Activated gamma-delta T cell (primary cell): ENCODE results near the gene FTL.
A peak's percentile ranks its signal among the peaks of the same experiment; 100 is the strongest.
"Not testable (repeated sequence)": the region's sequence is repeated elsewhere in the genome, so short reads cannot be mapped to it uniquely, and the experiment has no call there.

Experiments
- DNase-seq: peaks from one replicate; lab custom pipeline; 2025; lab: John Stamatoyannopoulos, UW
- total RNA-seq, 2 donors: gene quantifications; one replicate each; lab custom pipeline; 2026; lab: John Stamatoyannopoulos, UW

Gene FTL
- total RNA-seq = 554 to 1,131 reads per million in 2 donors

- DNase-seq = peak; percentile 75
These were observed at the start of gene FTL for GRCh38 chr19:48965040-48965805. Gene FTL, plus strand, starts transcription at chr19:48965309. Its CDS starts 199 bp downstream, at chr19:48965508.

- DNase-seq = no peak
These were observed 49.4 kb upstream of the FTL start for GRCh38 chr19:48915757-48916156.

GRCh38 chr19:48918071-48918470 lies 47.0 kb upstream of the FTL start:
- DNase-seq = no peak

GRCh38 chr19:48918801-48919247 lies 46.3 kb upstream of the FTL start:
- DNase-seq = no peak

- not testable (repeated sequence) for DNase-seq
These were observed 45.8 kb upstream of the FTL start for GRCh38 chr19:48919271-48919670.

- no peak for DNase-seq
These were observed 44.2 kb upstream of the FTL start for GRCh38 chr19:48920949-48921348.

- no peak for DNase-seq
These were observed 43.2 kb upstream of the FTL start for GRCh38 chr19:48921721-48922500.

GRCh38 chr19:48922548-48923490 lies 42.3 kb upstream of the FTL start:
- no peak for DNase-seq

GRCh38 chr19:48925240-48925843 lies 39.8 kb upstream of the FTL start:
- DNase-seq = no peak

- not testable (repeated sequence) for DNase-seq
These were observed 39.2 kb upstream of the FTL start for GRCh38 chr19:48925890-48926289.

- no peak for DNase-seq
These were observed 38.2 kb upstream of the FTL start for GRCh38 chr19:48926909-48927308.

GRCh38 chr19:48927692-48928091 lies 37.4 kb upstream of the FTL start:
- DNase-seq = not testable (repeated sequence)

GRCh38 chr19:48928164-48929025 lies 36.7 kb upstream of the FTL start:
- DNase-seq = no peak

GRCh38 chr19:48933382-48933932 lies 31.7 kb upstream of the FTL start, which contains the start of gene DHDH:
Gene DHDH, plus strand, starts transcription at chr19:48933699. Its CDS starts 23 bp downstream, at chr19:48933722.
- peak; percentile 71 for DNase-seq

- no peak for DNase-seq
These were observed 30.3 kb upstream of the FTL start for GRCh38 chr19:48934837-48935236.

GRCh38 chr19:48935864-48936263 lies 29.2 kb upstream of the FTL start:
- DNase-seq = no peak

GRCh38 chr19:48938256-48938655 lies 26.9 kb upstream of the FTL start:
- DNase-seq = no peak

- DNase-seq = no peak
These were observed 24.2 kb upstream of the FTL start for GRCh38 chr19:48940902-48941301.

- no peak for DNase-seq
These were observed 22.0 kb upstream of the FTL start for GRCh38 chr19:48943081-48943480.

- DNase-seq = no peak
These were observed 19.7 kb upstream of the FTL start for GRCh38 chr19:48945415-48945814.
